Stimulated activated CD4-positive, alpha-beta T cell treated with anti-CD3 and anti-CD28 coated beads, Interleukin-12 subunit alpha, Interleukin-12 subunit beta, amount 100 ng/mL, for 48 hours (primary cell): ENCODE data around the gene WNT9A.
"Not testable (repeated sequence)": the region's sequence is repeated elsewhere in the genome, so short reads cannot be mapped to it uniquely, and the experiment has no call there.

Experiments used
- DNase-seq, 3 donors: peaks; one replicate each; pipeline ENCODE4 v3.0.0-alpha.2; 2020; ENCODE audit warnings: low read depth in 2 of 3, low spot score in 1 of 3

WNT9A gene

GRCh38 chr1:227887697-227888403, 59.9 kb downstream of the WNT9A start:
- no peak for DNase-seq

DNA sequence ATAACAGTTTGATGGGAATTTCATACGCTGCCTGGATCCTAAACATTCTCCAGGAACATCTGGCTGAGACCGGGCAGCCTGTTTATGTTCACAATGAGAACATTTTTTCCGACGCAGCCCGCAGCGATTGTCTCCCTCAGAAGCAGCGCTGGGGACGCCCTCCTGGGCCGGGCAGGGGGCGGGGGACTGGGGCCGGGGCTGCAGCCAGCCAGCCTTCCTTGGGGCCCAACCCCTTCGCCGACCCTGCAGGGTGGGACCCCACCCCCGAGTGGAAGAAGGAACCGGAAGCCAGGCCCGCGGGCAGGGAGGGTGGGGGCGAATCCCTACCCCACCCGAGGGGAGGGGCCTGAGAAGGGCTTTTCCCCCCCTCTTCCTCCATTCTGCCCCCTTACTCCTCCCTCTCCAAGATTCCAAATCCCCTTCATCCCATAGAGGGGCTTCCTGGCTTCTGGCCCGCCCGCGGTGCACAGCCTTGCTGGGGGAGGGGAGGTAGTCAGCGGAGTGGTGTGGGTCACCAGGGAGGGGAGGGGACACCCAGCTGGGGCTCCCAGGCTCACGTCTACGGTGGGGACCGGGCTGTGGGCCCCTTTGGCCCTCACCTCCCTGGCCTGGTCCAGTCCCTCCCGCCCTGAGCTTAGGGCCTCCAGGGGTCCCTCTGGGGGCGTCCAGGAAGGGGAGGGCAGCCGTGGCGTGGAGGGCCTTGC, 60.6 kb downstream of the WNT9A start:
- DNase-seq: no peak

GRCh38 chr1:227886503-227886961, 61.2 kb downstream of the WNT9A start:
- DNase-seq: no peak

DNA sequence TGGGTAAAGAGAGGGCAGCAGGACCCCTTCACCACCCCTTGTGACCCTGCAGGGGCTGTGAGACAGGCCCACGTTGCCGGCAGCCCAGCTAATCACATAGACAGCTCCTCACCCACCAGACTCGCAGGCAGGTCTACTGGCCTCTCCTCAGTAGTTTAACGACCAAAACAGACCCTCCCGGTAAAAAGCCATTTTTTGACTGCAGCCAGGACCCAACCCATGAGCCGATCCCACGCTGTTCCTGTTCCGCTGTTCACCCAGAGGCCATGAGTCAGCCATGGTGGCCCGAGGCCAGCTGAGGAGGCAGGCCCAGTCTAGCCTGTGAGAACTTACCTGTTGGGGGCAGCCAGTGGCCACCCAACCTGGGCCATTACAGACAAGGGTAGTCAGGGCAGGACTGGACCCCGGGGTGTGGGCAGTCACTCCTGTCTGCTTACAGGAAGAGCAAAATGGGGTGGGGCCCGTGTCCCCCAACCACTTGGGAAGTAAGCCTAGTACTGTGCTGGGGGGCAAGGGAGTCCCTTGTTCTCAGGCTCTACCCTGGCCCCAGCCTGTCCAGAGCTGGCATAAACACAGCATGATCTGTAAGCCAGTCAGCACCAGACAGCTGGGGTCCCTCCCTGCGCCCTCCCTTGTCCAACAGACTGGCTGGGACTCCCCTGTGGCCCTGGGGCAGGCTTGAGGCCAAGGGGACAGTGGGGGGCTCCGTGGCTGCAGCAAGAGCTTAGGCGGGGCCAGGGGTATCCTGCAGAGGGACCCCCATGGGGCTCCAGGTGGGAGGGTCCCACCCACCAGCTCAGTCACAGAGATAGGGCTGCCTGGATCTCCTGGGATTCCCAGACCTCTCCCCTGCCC, 61.9 kb downstream of the WNT9A start:
- no peak for DNase-seq

DNA sequence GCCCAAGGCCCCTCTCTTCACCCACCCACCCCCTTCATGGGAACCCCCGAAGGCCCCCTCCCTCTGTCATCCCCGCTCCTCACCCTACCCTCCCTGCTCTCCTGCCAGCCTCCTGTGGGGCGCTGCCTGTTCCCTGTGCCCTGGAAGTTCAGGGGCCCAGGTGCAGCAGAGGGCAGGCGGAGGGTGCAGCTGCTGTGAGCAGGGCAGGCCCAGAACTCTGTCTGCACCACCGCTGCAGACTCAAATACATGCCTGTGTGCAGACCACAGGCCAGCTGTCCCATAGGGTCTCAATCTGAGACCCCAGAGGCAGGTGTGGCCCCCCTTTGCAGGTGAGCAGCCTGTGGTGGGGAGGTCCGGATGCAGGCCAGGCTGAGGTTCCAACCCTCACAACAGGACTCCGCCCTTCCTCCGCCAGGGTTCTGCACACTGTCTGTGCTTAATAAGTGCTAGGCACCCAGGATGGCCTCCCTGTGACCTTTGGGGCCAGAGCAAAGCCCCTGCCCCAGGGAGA, 62.5 kb downstream of the WNT9A start:
- no peak for DNase-seq

DNA sequence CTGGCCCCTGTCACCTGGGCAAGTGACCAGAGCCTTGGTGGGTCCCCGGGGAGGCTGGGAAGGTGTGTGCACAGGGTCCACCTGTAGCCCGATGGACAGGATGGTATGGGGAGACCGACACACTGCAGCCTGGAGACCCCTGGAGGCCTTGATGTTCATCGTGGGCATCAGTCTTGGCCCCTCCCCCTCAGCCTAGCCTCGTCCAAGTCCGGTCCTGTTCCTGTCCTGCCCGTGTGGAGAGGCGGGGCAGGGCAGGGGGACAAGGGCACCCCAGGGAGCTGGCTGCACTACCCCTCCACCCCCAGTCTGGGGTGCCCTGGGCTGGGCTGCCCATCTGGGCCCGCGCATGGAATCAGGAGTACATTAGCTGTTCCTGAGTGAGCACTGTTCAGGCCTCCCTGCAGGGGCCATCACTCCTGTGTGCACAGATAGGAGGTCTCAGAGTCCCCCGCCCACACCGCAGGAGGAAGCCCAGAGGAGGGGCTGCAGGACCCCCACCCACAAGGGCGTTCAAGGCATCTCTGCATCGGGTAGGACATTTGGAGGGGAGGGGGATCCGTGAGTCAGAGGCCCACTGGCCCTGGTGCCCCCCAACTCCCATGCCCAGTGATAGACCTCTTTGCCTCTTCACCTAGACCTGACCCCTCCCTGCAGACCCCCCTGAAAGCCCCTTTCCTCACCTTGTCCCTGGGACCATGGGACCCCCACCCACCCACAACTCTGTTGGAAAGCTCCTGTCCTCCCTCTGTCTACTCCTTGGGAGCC, 63.2 kb downstream of the WNT9A start:
- DNase-seq: no peak

DNA sequence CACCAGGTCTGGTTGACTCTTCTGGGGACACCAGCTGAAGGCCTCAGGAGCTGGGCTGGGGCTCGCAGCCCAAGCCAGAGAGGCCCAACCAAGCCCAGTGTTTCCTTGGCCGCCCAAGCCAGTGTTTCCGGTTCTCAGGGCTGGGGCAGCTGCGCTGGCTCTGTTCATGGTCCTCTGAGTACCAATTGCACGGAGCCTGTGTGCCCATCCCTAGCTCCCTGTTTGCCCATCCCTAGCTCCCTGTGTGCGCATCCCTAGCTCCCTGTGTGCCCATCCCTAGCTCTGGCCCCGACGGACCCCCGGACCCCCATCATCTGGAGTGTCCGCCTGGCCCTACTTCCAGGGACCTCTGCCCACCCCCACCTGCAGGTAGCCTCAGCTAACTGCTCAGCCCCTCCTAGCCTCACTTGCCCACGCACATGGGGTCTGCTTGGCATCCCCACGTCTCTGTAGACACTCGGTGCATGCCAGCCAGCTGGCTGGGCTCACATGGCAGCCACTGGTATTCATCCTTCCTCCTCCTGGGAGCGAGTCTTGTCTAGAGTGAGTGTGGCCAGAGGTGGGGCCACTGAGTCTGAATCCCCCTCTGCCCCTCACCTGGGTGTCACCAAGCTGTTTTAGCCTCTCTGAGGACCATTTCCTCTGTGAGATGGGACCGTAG, 64.0 kb downstream of the WNT9A start:
- DNase-seq: no peak

DNA sequence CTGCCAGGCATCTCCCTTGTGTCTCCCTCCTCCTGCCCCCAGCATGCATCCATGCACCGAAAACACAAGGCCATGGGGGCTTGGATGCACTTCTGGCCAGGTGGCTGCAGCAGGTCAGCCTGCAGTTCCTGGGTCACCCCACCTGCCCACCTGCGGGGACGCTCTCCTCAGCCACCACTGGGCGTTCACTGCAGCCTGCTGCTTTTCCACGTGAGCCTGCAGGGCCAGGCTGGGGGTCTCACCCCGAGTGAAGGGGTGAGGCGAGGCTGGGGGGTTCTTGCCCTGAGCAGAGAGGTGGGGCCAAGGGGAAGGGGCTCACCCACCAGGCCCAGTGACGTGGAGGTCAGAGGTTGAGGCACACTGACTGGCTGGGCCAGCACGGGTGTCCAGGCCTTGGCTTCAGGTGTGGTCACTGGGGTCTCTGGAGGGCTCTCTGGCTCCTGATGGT, 64.6 kb downstream of the WNT9A start:
- DNase-seq: no peak

DNA sequence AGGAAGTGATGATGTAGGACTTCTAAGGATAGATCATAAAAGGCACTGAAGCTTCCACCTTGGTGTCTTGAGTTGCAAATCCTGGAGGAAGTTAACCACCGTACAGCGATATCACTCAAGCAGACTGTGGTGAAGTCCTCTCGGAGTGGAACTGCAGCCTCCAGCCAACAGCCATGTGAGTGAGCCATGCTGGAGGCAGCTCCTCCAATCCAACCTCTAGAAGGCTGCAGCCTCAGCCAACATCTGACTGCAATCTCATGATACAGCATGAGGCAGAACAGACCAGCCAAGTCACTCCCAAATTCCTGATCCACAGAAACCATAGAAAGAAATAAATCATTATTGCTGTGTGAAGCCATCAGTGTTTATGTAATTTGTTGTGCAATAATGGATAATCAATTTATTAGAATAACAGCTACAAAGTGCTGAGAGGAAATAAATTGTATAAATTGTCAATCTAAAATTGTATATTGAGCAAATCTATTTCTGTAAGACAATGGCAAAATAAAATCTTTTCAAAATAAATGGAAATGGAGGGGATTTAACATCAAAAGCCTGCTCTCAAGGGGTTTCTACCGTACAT, 67.3 kb downstream of the WNT9A start:
- DNase-seq: no peak

GRCh38 chr1:227877810-227878209, 69.9 kb downstream of the WNT9A start:
- not testable (repeated sequence) for DNase-seq

- DNase-seq: not testable (repeated sequence)
Measured at GRCh38 chr1:227871892-227872291, 75.8 kb downstream of the WNT9A start.

DNA sequence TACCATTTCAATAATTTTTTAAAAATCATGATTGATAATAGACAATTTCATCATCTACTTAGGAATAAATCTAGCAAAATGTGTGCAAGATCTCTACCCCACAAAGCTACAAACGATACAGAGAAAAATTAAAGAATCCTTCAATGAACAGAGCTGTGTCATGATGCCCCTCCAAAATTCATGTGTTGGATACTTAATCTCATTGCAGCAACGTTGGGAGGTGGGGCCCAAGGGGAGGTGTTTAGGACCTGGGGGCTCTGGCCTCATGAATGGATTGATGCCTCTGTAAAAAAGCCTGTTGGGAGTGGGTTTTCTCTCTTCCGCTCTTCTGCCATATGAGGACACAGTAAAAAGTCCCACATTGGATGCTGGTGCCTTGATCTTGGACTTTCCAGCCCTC, 77.4 kb downstream of the WNT9A start:
- DNase-seq: no peak

- DNase-seq: no peak
Measured at GRCh38 chr1:227869851-227870305, 77.9 kb downstream of the WNT9A start.

- no peak for DNase-seq
Measured at GRCh38 chr1:227869279-227869842, 78.4 kb downstream of the WNT9A start.
